ENCODE data around the gene SFTPA1.

SFTPA1 gene

DNA sequence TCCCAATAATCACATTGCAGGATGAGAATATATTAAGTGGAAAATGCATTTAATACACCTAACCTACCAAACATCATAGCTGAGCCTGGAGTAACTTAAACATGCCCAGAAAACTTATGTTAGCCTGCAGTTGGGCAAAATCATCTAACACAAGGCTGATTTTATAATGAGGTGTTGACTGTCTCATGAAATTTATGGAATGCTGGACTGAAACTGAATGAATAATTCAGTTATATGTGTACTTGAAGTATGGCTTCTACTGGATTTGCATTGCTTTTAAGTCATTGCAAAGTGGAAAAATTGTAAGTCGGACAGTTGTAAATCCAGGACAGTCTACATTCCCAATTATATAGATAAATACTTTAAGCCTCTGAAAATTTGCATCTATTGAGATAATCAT lies 5.4 kb downstream of the SFTPA1 start:
- TF ChIP-seq NFIC (IDR thresholded peaks at IDR 0.05), result no peak
- TF ChIP-seq, protein P1, sequence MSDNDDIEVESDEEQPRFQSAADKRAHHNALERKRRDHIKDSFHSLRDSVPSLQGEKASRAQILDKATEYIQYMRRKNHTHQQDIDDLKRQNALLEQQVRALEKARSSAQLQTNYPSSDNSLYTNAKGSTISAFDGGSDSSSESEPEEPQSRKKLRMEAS (IDR thresholded peaks at IDR 0.05), result no peak
- TF ChIP-seq RAD21 (IDR thresholded peaks at IDR 0.05; ENCODE audit: low read depth), result no peak
- no peak for TF ChIP-seq TEAD4 (IDR thresholded peaks at IDR 0.05)

DNA sequence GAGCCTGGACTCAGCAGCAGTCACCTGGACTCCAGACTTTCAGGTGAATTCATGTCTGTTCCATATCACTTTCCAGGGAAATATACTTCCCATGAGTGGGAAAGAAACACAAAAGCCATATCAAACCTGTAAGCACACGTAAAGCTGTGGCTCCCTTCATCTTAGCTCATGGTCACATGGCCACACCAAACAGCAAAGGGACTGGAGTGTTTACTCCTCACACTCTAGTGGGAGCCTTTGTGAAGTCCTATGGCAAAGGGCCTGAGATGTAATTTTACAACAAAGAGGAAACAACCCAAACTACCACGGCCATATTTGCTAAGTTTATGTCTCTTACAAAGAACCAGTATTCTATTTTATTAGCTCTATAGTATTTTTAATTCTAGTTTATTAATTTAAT lies 16.3 kb downstream of the SFTPA1 start:
- TF ChIP-seq FOXM1 (IDR thresholded peaks at IDR 0.05; ENCODE audit: borderline replicate concordance, low read depth) (no peak), TEAD4 (IDR thresholded peaks at IDR 0.05) (no peak), USF1 (IDR thresholded peaks at IDR 0.05) (no peak), RAD21 (IDR thresholded peaks at IDR 0.05; ENCODE audit: low read depth) (no peak), YY1 (IDR thresholded peaks at IDR 0.05; ENCODE audit: low read depth) (no peak), CEBPB (IDR thresholded peaks at IDR 0.05) (no peak)
- TF ChIP-seq, protein P2, sequence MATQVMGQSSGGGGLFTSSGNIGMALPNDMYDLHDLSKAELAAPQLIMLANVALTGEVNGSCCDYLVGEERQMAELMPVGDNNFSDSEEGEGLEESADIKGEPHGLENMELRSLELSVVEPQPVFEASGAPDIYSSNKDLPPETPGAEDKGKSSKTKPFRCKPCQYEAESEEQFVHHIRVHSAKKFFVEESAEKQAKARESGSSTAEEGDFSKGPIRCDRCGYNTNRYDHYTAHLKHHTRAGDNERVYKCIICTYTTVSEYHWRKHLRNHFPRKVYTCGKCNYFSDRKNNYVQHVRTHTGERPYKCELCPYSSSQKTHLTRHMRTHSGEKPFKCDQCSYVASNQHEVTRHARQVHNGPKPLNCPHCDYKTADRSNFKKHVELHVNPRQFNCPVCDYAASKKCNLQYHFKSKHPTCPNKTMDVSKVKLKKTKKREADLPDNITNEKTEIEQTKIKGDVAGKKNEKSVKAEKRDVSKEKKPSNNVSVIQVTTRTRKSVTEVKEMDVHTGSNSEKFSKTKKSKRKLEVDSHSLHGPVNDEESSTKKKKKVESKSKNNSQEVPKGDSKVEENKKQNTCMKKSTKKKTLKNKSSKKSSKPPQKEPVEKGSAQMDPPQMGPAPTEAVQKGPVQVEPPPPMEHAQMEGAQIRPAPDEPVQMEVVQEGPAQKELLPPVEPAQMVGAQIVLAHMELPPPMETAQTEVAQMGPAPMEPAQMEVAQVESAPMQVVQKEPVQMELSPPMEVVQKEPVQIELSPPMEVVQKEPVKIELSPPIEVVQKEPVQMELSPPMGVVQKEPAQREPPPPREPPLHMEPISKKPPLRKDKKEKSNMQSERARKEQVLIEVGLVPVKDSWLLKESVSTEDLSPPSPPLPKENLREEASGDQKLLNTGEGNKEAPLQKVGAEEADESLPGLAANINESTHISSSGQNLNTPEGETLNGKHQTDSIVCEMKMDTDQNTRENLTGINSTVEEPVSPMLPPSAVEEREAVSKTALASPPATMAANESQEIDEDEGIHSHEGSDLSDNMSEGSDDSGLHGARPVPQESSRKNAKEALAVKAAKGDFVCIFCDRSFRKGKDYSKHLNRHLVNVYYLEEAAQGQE (IDR thresholded peaks at IDR 0.05; ENCODE audit: low read depth), result no peak

GRCh38 chr10:79628083-79628482 lies 17.3 kb downstream of the SFTPA1 start:
- TF ChIP-seq ZBTB7A (IDR thresholded peaks at IDR 0.05; ENCODE audit: low read depth), result no peak
- TF ChIP-seq CEBPB (IDR thresholded peaks at IDR 0.05), result no peak
- no peak for TF ChIP-seq EP300 (IDR thresholded peaks at IDR 0.05; ENCODE audit: borderline replicate concordance)
- no peak for TF ChIP-seq RAD21 (IDR thresholded peaks at IDR 0.05; ENCODE audit: low read depth)
- no peak for TF ChIP-seq YY1 (IDR thresholded peaks at IDR 0.05; ENCODE audit: low read depth)
- no peak for TF ChIP-seq EGR1 (IDR thresholded peaks at IDR 0.05)
- no peak for TF ChIP-seq TCF12 (IDR thresholded peaks at IDR 0.05; ENCODE audit: low read depth)
- no peak for TF ChIP-seq TAF1 (IDR thresholded peaks at IDR 0.05; ENCODE audit: low read depth)
- TF ChIP-seq, protein P1 (IDR thresholded peaks at IDR 0.05), result no peak
- TF ChIP-seq NFIC (IDR thresholded peaks at IDR 0.05), result no peak
- TF ChIP-seq USF1 (IDR thresholded peaks at IDR 0.05), result no peak
- TF ChIP-seq, protein P2 (IDR thresholded peaks at IDR 0.05; ENCODE audit: low read depth), result no peak
- TF ChIP-seq CREB1 (IDR thresholded peaks at IDR 0.05; ENCODE audit: low read depth), result no peak

DNA sequence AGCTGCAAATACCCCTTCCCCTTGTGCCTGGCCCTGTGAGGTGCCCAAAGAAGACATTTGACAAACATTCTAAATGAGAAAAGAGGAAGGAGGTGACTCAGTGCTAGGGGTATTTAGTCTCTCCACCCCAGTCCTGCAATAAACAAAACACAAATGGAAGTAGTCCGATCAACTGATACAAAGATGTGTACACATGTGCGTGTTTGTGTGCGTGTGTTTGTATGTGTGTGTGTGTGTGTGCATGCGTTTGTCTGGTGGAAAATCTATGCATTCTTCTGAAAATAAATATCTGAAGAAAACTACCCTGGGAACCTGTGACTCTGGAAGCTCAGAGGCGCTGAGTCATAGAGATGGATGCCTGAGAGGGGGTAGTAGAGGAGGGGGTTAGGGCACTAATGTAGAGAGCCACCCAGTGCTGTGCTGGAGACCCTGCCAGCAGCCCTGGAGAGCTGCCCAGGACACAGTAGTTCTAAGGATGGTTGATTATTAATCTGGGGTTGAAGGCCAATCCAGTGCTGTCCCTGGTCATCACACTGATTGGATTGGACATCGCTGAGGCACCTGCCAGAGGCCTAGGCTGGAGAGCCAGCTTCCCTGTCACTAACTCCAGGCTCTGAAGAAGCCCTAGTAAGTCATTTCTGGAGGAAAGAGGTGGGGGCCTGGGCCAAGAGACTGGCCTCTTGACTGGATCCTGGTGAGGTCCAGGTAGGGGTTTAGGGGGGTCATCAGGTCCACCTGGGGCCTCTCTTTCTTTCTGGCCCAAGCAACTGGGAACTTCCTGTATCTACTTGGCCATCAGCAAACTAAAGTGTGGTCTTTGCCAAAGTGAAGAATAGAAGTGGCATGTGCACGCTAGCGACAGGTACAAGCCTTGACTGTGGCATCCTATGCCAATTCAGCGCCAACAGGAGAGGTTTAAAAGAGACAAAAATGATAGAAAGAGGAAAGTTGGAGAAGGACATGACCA lies 18.5 kb downstream of the SFTPA1 start:
- TF ChIP-seq NFIC (IDR thresholded peaks at IDR 0.05) (no peak), RAD21 (IDR thresholded peaks at IDR 0.05; ENCODE audit: low read depth) (no peak), EP300 (IDR thresholded peaks at IDR 0.05; ENCODE audit: borderline replicate concordance) (no peak), TCF12 (IDR thresholded peaks at IDR 0.05; ENCODE audit: low read depth) (no peak), CEBPB (IDR thresholded peaks at IDR 0.05) (no peak), TAF1 (IDR thresholded peaks at IDR 0.05; ENCODE audit: low read depth) (no peak), YY1 (IDR thresholded peaks at IDR 0.05; ENCODE audit: low read depth) (no peak), CREB1 (IDR thresholded peaks at IDR 0.05; ENCODE audit: low read depth) (no peak), FOXM1 (IDR thresholded peaks at IDR 0.05; ENCODE audit: borderline replicate concordance, low read depth) (no peak), ZBTB7A (IDR thresholded peaks at IDR 0.05; ENCODE audit: low read depth) (no peak)
- TF ChIP-seq, protein P2 (IDR thresholded peaks at IDR 0.05; ENCODE audit: low read depth), result no peak
